Small intestine (tissue), 7 donors: Measurements from ENCODE around the gene R3HDM2. TPM values are rescaled to one million over a fixed set of nuclear protein-coding genes. Genes with fewer than 3 reads are reported as not detected.

Experiments used
- DNase-seq, 2 donors: peaks; one replicate each; pipeline versions ENCODE4 v3.0.0 to v3.0.0-alpha.2; 2013
- FAIRE-seq: peaks from 2 replicates; lab custom pipeline; 2012; peaks lifted over from hg19 to GRCh38; lab: Jason Lieb, UNC
- H3K27ac ChIP-seq, 3 donors: one replicate each; pipeline ENCODE4 v1.5.1; 2013; ENCODE audit warnings: low read length in 2 of 3, mild to moderate bottlenecking in 2 of 3, control low read depth in 1 of 3, inconsistent platforms in 1 of 3, low read depth in 1 of 3, moderate library complexity in 1 of 3
- H3K27me3 ChIP-seq, 3 donors: one replicate each; pipeline ENCODE4 v1.6.1; 2013; ENCODE audit warnings: low read length in 3 of 3, inconsistent platforms in 1 of 3; ENCODE audit not compliant: control insufficient read depth in 3 of 3, insufficient read depth in 3 of 3
- H3K36me3 ChIP-seq, 3 donors: one replicate each; pipeline ENCODE4 v1.6.1; 2013; ENCODE audit warnings: low read length in 3 of 3, inconsistent platforms in 1 of 3, low read depth in 1 of 3, mild to moderate bottlenecking in 1 of 3, moderate library complexity in 1 of 3; ENCODE audit not compliant: control insufficient read depth in 3 of 3, insufficient read depth in 2 of 3
- H3K4me1 ChIP-seq, 3 donors: one replicate each; pipeline ENCODE4 v1.6.1; 2013; ENCODE audit warnings: low read length in 2 of 3, inconsistent platforms in 1 of 3, low read depth in 1 of 3, mild to moderate bottlenecking in 1 of 3, moderate library complexity in 1 of 3; ENCODE audit not compliant: control insufficient read depth in 3 of 3, insufficient read depth in 2 of 3
- H3K4me3 ChIP-seq, 3 donors: one replicate each; pipeline ENCODE4 v1.5.1; 2013; ENCODE audit warnings: low read length in 3 of 3, control low read depth in 1 of 3, inconsistent platforms in 1 of 3, low read depth in 1 of 3, mild to moderate bottlenecking in 1 of 3, moderate library complexity in 1 of 3
- H3K9me3 ChIP-seq, 2 donors: one replicate each; pipeline ENCODE4 v1.6.1; 2013; ENCODE audit warnings: low read depth in 1 of 2, low read length in 1 of 2; ENCODE audit not compliant: control insufficient read depth in 2 of 2, insufficient read depth in 1 of 2
- WGBS, 3 donors: extraction: QIAGEN DNeasy Blood & Tissue Kit; methylation state at CpG; one replicate each; pipeline ENCODE4 v1.1.7; 2013; 5-methylcytosine and 5-hydroxymethylcytosine counted together
- polyA plus RNA-seq, 4 donors: library from polyadenylated mRNA; stranded (reverse) in 3 of 4; unstranded in 1 of 4; fragments of 200-250 nt in 3 of 4; fragments of 120-200 nt in 1 of 4; gene quantifications; one replicate each; pipeline versions ENCODE4 v1.2.1 to v1.2.3, GENCODE V29; 2013
- donor health status: healthy with polysubstance abuse.
- donor health status: control.
- donor health status: control.
- donor health status: Bipolar disorder and iron deficiency.
- donor health status: healthy.

R3HDM2 gene
- polyA plus RNA-seq, 4 donors: 14.5 to 62.4 (median 18.7) TPM

- Histone ChIP-seq H3K4me1 (peaks cover 3 to 48% (median 5%) of the 10 kb centered on the region in 3 donors), H3K4me3 (peak overlapping the region; percentile 54 to 87 (median 55)), H3K27ac (peak overlapping the region; percentile 58 to 80 (median 69)), H3K9me3 (no peaks in the 10 kb centered on the region), H3K27me3 (peaks cover 0 to 17% (median 0%) of the 10 kb centered on the region in 3 donors), H3K36me3 (peaks cover 0 to 5% (median 0%) of the 10 kb centered on the region in 3 donors)
- DNase-seq (peak; percentile 93 to 98), FAIRE-seq (no peak)
- WGBS, 3 donors: 0% methylated on average over 22 to 24 of the region's 24 CpGs
These were observed 28.4 kb upstream of the R3HDM2 start for GRCh38 chr12:57459055-57459749.

- 27 to 34% (median 28%) methylated on average over 3 of the region's 3 CpGs for WGBS, 3 donors
- peak overlapping the region; percentile 21 to 80 (median 69) for H3K27ac ChIP-seq
- no peaks in the 10 kb centered on the region for H3K9me3 ChIP-seq
- H3K27me3 ChIP-seq: peaks cover 0 to 17% (median 0%) of the 10 kb centered on the region in 3 donors
- FAIRE-seq (no peak), DNase-seq (no peak)
- H3K4me3 ChIP-seq: peak overlapping the region in 2 of 3 donors; percentile 55 to 87
- H3K36me3 ChIP-seq: no peaks in the 10 kb centered on the region
- H3K4me1 ChIP-seq: peaks cover 3 to 53% (median 5%) of the 10 kb centered on the region in 3 donors
These were observed 27.8 kb upstream of the R3HDM2 start for GRCh38 chr12:57458665-57459054.

GRCh38 chr12:57456737-57457490, 26.1 kb upstream of the R3HDM2 start:
- peaks cover 3 to 64% (median 5%) of the 10 kb centered on the region in 3 donors for H3K4me1 ChIP-seq
- no peak for DNase-seq
- FAIRE-seq: no peak
- H3K27me3 ChIP-seq: peaks cover 0 to 17% (median 0%) of the 10 kb centered on the region in 3 donors
- no peaks in the 10 kb centered on the region for H3K9me3 ChIP-seq
- 84 to 93% (median 88%) methylated on average over 6 of the region's 6 CpGs for WGBS, 3 donors
- no peaks in the 10 kb centered on the region for H3K36me3 ChIP-seq
- no peak overlapping the region for H3K27ac ChIP-seq
- no peak overlapping the region for H3K4me3 ChIP-seq

GRCh38 chr12:57456145-57456700, 25.4 kb upstream of the R3HDM2 start:
- H3K4me3 ChIP-seq: no peak overlapping the region
- WGBS, 3 donors: 30 to 39% (median 36%) methylated on average over 14 to 15 of the region's 15 CpGs
- DNase-seq (peak; percentile 52 to 73), FAIRE-seq (no peak)
- no peak overlapping the region for H3K27ac ChIP-seq
- no peaks in the 10 kb centered on the region for H3K36me3 ChIP-seq
- H3K9me3 ChIP-seq: no peaks in the 10 kb centered on the region
- peaks cover 2 to 66% (median 5%) of the 10 kb centered on the region in 3 donors for H3K4me1 ChIP-seq
- peaks cover 0 to 11% (median 0%) of the 10 kb centered on the region in 3 donors for H3K27me3 ChIP-seq

- no peaks in the 10 kb centered on the region for H3K9me3 ChIP-seq
- no peak overlapping the region for H3K4me3 ChIP-seq
- peaks cover 0 to 65% (median under 1%) of the 10 kb centered on the region in 3 donors for H3K4me1 ChIP-seq
- 31 to 56% (median 37%) methylated on average over 10 of the region's 10 CpGs for WGBS, 3 donors
- no peak for FAIRE-seq
- no peaks in the 10 kb centered on the region for H3K36me3 ChIP-seq
- DNase-seq: no peak
- peaks cover 0 to 4% (median 0%) of the 10 kb centered on the region in 3 donors for H3K27me3 ChIP-seq
- H3K27ac ChIP-seq: peak overlapping the region in 1 of 3 donors; percentile 67
These were observed 24.7 kb upstream of the R3HDM2 start for GRCh38 chr12:57455374-57456144.

GRCh38 chr12:57454566-57455373, 23.9 kb upstream of the R3HDM2 start, which contains the start of gene INHBE:
INHBE (plus strand) TSS chr12:57455307; CDS start chr12:57455537, 230 bp downstream.
- 44 to 58% (median 57%) methylated on average over 10 of the region's 10 CpGs for WGBS, 3 donors
- no peak for FAIRE-seq
- Histone ChIP-seq H3K9me3 (no peaks in the 10 kb centered on the region), H3K4me1 (peaks cover 0 to 65% (median 0%) of the 10 kb centered on the region in 3 donors), H3K27ac (peak within 1 kb of the TSS in 1 of 3 donors; percentile 67), H3K36me3 (no peaks in the 10 kb centered on the region), H3K27me3 (no peaks in the 10 kb centered on the region), H3K4me3 (no peak within 1 kb of the TSS)
- peak in 1 of 2 donors; percentile 89 for DNase-seq

GRCh38 chr12:57454213-57454565, 23.3 kb upstream of the R3HDM2 start:
- no peaks in the 10 kb centered on the region for H3K36me3 ChIP-seq
- no peak overlapping the region for H3K4me3 ChIP-seq
- WGBS, 3 donors: 95 to 100% (median 100%) methylated on average over 2 of the region's 2 CpGs
- peaks cover 0 to 65% (median 0%) of the 10 kb centered on the region in 3 donors for H3K4me1 ChIP-seq
- peaks cover 0 to 1% of the 10 kb centered on the region in 2 donors for H3K9me3 ChIP-seq
- FAIRE-seq (no peak), DNase-seq (no peak)
- no peaks in the 10 kb centered on the region for H3K27me3 ChIP-seq
- H3K27ac ChIP-seq: peak overlapping the region in 1 of 3 donors; percentile 67
